WTC11 (cell line): Measurements from ENCODE around the gene NCS1.

Experiments
- ATF3 ChIP-seq: sonication (generic); formaldehyde crosslinking; conservative IDR thresholded peaks from 2 replicates; pipeline ENCODE4 v1.8.1; 2022; ENCODE audit warnings: mild to moderate bottlenecking, missing genetic modification reagents
- E2F4 ChIP-seq: sonication (generic); formaldehyde crosslinking; IDR thresholded peaks from 2 replicates; pipeline ENCODE4 v1.8.1; 2022; ENCODE audit warnings: low read depth, mild to moderate bottlenecking, moderate library complexity, missing genetic modification reagents, borderline replicate concordance
- FOXJ3 ChIP-seq: sonication (generic); formaldehyde crosslinking; IDR thresholded peaks from 2 replicates; pipeline ENCODE4 v1.9.0; 2021; ENCODE audit warnings: missing genetic modification reagents, mild to moderate bottlenecking, borderline replicate concordance
- FOXK1 ChIP-seq: sonication (generic); formaldehyde crosslinking; IDR thresholded peaks from 2 replicates; pipeline ENCODE4 v1.8.0; 2022; ENCODE audit warnings: mild to moderate bottlenecking, moderate library complexity, missing genetic modification reagents
- KAT7 ChIP-seq: sonication (generic); formaldehyde crosslinking; IDR thresholded peaks from 2 replicates; pipeline ENCODE4 v1.8.1; 2023; ENCODE audit warnings: missing genetic modification reagents, mild to moderate bottlenecking, borderline replicate concordance
- NR1H2 ChIP-seq: sonication (generic); formaldehyde crosslinking; IDR thresholded peaks from 2 replicates; pipeline ENCODE4 v1.9.0; 2021; ENCODE audit warnings: mild to moderate bottlenecking, moderate library complexity, missing genetic modification reagents
- NR2C2 ChIP-seq: sonication (generic); formaldehyde crosslinking; IDR thresholded peaks from 2 replicates; pipeline ENCODE4 v1.8.0; 2022; ENCODE audit warnings: mild to moderate bottlenecking, missing genetic modification reagents
- SP1 ChIP-seq: sonication (generic); formaldehyde crosslinking; conservative IDR thresholded peaks from 2 replicates; pipeline ENCODE4 v1.8.1; 2022; ENCODE audit warnings: missing genetic modification reagents
- TEAD4 ChIP-seq: sonication (generic); formaldehyde crosslinking; IDR thresholded peaks from 2 replicates; pipeline ENCODE4 v1.8.0; 2022; ENCODE audit warnings: mild to moderate bottlenecking, missing genetic modification reagents
- USF1 ChIP-seq: sonication (generic); formaldehyde crosslinking; IDR thresholded peaks from 2 replicates; pipeline ENCODE4 v1.8.0; 2022; ENCODE audit warnings: mild to moderate bottlenecking, missing genetic modification reagents
- TF ChIP-seq, protein P1 (sequence below): fragments of 200-600 bp; IDR thresholded peaks from 2 replicates; pipeline ENCODE4 v1.8.0; 2022; ENCODE audit warnings: antibody characterized with exemption
- TF ChIP-seq, protein P2 (sequence below): sonication (generic); formaldehyde crosslinking; IDR thresholded peaks from 2 replicates; pipeline ENCODE4 v1.8.1; 2022; ENCODE audit warnings: low read depth, missing genetic modification reagents, borderline replicate concordance

DNA sequence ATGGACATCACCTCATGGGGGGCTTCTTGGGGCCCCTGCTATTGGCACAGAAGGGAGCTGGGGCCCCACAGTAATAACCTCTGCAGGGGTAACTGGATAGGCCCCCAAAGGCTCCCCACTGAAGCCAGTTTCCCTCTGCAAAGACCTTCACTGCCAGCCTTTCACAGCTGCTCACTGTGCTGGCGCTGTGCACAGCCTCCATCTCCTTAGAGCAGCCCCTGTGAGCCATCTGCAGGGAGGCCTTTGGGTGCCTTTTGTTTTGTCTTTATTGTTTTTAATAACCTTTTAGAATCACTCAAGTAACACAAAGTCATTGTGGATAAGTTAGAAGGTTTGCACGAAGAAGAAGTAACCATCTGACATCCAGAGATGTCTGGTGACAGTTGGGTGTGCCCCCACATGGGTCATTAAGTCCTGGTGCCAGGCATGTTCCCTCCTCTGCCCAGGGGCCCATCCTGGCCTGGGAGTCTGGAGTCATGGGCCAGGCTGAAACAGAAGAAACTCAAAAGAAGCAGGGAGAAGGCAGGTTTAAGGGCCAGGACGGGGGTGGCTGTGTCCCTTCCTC lies 42.7 kb downstream of the NCS1 start:
- TF ChIP-seq, protein P1, sequence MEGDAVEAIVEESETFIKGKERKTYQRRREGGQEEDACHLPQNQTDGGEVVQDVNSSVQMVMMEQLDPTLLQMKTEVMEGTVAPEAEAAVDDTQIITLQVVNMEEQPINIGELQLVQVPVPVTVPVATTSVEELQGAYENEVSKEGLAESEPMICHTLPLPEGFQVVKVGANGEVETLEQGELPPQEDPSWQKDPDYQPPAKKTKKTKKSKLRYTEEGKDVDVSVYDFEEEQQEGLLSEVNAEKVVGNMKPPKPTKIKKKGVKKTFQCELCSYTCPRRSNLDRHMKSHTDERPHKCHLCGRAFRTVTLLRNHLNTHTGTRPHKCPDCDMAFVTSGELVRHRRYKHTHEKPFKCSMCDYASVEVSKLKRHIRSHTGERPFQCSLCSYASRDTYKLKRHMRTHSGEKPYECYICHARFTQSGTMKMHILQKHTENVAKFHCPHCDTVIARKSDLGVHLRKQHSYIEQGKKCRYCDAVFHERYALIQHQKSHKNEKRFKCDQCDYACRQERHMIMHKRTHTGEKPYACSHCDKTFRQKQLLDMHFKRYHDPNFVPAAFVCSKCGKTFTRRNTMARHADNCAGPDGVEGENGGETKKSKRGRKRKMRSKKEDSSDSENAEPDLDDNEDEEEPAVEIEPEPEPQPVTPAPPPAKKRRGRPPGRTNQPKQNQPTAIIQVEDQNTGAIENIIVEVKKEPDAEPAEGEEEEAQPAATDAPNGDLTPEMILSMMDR, result no peak
- no peak for TF ChIP-seq KAT7 (CRISPR knock-in tag)
- no peak for TF ChIP-seq FOXK1 (CRISPR knock-in tag)
- no peak for TF ChIP-seq USF1 (CRISPR knock-in tag)
- no peak for TF ChIP-seq NR1H2
- no peak for TF ChIP-seq SP1 (CRISPR knock-in tag)
- TF ChIP-seq TEAD4 (CRISPR knock-in tag), result no peak
- TF ChIP-seq, protein P2, sequence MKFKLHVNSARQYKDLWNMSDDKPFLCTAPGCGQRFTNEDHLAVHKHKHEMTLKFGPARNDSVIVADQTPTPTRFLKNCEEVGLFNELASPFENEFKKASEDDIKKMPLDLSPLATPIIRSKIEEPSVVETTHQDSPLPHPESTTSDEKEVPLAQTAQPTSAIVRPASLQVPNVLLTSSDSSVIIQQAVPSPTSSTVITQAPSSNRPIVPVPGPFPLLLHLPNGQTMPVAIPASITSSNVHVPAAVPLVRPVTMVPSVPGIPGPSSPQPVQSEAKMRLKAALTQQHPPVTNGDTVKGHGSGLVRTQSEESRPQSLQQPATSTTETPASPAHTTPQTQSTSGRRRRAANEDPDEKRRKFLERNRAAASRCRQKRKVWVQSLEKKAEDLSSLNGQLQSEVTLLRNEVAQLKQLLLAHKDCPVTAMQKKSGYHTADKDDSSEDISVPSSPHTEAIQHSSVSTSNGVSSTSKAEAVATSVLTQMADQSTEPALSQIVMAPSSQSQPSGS, result no peak
- no peak for TF ChIP-seq E2F4 (CRISPR knock-in tag)
- no peak for TF ChIP-seq ATF3 (CRISPR knock-in tag)
- no peak for TF ChIP-seq NR2C2 (CRISPR knock-in tag)
- TF ChIP-seq FOXJ3, result no peak
